Measurements from ENCODE around the gene ZFHX3.

The ZFHX3 gene

DNA sequence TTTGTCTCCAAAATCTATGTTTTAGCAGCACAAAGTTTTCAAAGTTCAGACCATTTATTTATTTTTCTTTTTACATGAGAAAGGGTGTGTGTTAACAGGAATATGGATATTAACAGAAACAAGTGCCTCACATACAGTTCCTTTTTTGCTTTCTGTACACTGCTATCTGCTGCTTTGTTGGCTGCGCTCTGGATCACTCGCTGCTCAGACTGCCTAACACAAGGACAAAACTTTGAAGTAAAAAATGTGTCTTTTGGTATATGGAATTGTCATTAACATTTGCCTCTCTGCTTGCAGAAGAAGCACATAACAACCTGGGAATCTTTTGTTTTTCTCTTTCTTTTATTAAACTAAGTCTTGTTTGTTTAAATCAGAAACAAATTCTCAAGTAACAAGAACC, 262.8 kb downstream of the ZFHX3 start:
- POLR2A ChIA-PET: no interaction called here
- DNase-seq (ENCODE audit: extremely low spot score): no peak
- CTCF ChIA-PET: interaction anchor here (1.3 to 2.0 kb wide), 2 partner anchors 10 to 385 kb away, joined by 3 to 5 read pairs; no protein-coding TSS in a partner anchor
- TF ChIP-seq, protein P1, sequence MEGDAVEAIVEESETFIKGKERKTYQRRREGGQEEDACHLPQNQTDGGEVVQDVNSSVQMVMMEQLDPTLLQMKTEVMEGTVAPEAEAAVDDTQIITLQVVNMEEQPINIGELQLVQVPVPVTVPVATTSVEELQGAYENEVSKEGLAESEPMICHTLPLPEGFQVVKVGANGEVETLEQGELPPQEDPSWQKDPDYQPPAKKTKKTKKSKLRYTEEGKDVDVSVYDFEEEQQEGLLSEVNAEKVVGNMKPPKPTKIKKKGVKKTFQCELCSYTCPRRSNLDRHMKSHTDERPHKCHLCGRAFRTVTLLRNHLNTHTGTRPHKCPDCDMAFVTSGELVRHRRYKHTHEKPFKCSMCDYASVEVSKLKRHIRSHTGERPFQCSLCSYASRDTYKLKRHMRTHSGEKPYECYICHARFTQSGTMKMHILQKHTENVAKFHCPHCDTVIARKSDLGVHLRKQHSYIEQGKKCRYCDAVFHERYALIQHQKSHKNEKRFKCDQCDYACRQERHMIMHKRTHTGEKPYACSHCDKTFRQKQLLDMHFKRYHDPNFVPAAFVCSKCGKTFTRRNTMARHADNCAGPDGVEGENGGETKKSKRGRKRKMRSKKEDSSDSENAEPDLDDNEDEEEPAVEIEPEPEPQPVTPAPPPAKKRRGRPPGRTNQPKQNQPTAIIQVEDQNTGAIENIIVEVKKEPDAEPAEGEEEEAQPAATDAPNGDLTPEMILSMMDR (IDR thresholded peaks at IDR 0.05; ENCODE audit: control extremely low read depth, extremely low read depth, low read depth, missing control alignments): no peak

DNA sequence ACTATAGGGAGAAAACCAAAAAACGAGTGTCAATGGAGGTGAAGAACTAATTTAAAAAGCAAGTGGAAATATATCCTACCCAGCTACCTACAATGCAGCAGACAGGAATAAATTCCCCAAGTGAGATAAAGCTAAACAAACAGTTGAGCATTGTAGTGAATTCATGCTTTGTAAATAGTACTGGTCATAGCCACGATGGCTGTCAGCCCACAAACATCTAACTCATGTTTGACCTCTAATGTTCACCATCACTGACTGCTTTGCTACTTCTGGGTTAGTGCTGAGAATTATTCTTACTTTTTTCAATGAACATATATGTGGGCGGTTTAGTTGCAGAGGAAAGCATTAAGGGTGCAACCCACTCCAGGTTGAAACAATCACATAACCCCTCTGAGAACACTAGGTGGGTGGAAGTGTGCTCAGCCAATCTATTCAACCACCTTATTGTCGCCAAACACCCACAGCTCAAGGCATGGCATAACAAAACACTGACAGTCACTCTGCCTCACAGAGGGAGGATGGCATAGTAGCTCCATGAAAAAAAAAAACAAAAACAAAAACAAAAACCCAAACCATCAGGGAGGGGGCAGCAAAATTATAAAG, 264.1 kb downstream of the ZFHX3 start:
- ChIA-PET CTCF (interaction anchor here (2.0 kb wide), 1 partner anchor 9 kb away, joined by 5 read pairs; no protein-coding TSS in a partner anchor), POLR2A (no interaction called here)
- no peak for DNase-seq (ENCODE audit: extremely low spot score)
- TF ChIP-seq, protein P1 (IDR thresholded peaks at IDR 0.05; ENCODE audit: control extremely low read depth, extremely low read depth, low read depth, missing control alignments): no peak

DNA sequence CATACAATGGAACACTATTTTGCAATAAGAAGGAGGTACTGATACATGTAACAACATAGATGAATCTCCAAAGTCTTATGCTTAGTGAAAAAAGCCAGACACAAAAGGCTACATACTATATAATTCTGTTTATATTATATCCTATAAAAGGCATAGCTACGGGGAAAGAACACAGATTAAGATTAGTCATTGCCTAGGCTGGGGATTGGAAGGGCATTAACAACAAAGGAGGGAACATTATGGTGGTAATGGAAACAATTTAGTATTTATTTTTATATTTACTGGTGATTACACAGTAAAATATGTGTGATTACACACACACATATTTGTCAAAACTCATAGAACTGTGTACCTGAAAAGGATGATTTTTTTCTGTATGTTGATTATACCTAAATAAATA, 278.1 kb downstream of the ZFHX3 start:
- DNase-seq (ENCODE audit: extremely low spot score): no peak
- ChIA-PET POLR2A (no interaction called here), CTCF (no interaction called here)
- TF ChIP-seq, protein P1 (IDR thresholded peaks at IDR 0.05; ENCODE audit: control extremely low read depth, extremely low read depth, low read depth, missing control alignments): no peak

DNA sequence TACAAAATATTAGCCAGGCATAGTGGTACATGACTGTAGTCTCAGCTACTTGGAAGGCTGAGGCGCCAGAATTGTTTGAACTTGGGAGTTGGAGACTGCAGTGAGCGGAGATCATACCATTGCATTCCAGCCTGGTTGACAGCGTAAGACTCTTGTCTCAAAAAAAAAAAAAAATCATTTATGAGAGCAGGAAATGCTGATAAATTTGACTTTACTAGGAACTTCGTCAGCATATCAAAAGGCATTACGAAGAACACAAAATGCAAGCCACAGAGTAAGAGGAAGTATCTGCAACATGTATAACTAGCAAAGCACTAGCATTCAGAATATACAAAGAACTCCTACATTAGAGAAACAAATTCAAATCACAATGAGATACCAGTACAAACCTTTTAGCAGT, 279.3 kb downstream of the ZFHX3 start:
- POLR2A ChIA-PET: no interaction called here
- DNase-seq (ENCODE audit: extremely low spot score): no peak
- TF ChIP-seq, protein P1 (IDR thresholded peaks at IDR 0.05; ENCODE audit: control extremely low read depth, extremely low read depth, low read depth, missing control alignments): no peak
- CTCF ChIA-PET: interaction anchor here (1.8 kb wide), 1 partner anchor 21 kb away, joined by 7 read pairs; no protein-coding TSS in a partner anchor

DNA sequence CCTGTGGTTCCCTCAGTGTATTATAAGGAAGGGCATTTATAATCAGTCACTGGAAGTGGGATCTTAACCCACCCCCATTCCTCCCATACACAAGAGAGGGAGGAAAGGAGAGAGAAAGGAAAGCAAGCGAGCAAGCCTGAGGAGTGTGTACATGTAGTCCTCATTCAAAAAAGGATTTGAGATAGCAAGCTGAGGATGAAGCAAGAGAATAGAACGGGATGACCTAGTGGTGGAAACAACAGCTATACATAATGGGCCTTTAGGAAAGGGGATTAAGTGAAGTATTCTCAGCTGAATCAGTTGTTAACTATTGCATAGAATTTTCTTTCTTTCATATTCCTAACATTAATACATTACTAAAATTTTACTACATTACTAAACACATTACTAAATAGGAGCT, 281.4 kb downstream of the ZFHX3 start:
- TF ChIP-seq, protein P1 (IDR thresholded peaks at IDR 0.05; ENCODE audit: control extremely low read depth, extremely low read depth, low read depth, missing control alignments): no peak
- DNase-seq (ENCODE audit: extremely low spot score): no peak
- CTCF ChIA-PET: interaction anchor here (1.1 kb wide), 2 partner anchors 13 to 22 kb away, joined by 3 read pairs; no protein-coding TSS in a partner anchor
- POLR2A ChIA-PET: no interaction called here

DNA sequence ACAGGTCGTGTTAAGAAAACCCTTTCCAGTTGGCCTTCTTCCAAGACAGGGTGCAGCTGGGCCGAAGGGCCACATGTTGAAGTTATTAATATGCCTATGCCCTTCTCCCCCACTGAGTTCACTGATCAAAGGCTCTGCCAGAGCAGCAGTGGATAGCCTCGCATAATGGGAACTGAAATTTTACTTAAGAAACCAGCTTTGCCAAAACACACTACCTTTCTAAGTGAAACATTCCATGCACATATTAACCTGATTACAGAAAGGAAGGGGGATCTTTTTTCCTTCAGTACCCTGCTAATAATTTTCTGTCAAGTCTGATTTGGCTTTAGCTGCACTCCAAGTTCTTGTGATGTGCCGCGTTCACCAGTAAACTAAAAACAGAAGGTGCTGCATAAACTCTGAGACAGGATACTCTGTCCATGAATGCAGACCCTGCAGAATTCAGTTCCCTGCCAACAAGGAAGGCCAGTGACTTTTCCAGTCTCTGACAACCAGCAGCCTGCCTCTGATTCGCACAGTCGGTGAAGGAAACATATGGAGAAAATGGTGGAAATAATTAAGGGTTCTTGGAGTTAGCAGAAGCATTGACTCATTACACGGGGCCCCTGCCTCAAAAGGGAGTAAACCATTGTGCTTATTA, 283.8 kb downstream of the ZFHX3 start:
- CTCF ChIA-PET: no interaction called here
- POLR2A ChIA-PET: no interaction called here
- TF ChIP-seq, protein P1 (IDR thresholded peaks at IDR 0.05; ENCODE audit: control extremely low read depth, extremely low read depth, low read depth, missing control alignments): no peak
- DNase-seq (ENCODE audit: extremely low spot score): no peak

All from GM10248 (cell line).